GM12878 (cell line): ENCODE measurements around the gene TCERG1L. TPM values are rescaled to one million over a fixed set of nuclear protein-coding genes. Genes with fewer than 3 reads are reported as not detected.

Source experiments
- ATAC-seq: fragments of 200-7000 bp; cut with Tn5 transposase; 3 replicates; pipeline ENCODE4 v1.9.1; 2020; ENCODE audit warnings: mild to moderate bottlenecking, moderate library complexity
- BruUV-seq: library from RNA; stranded (reverse); fragments of 400-500 nt; replicated peaks from 2 replicates; lab custom pipeline; 2021; lab: Mats Ljungman, UMichigan
- CTCF ChIA-PET: fragments of 300-600 bp; sonication (Branson Sonifier 250); formaldehyde crosslinking; extraction: SDS; loops from one replicate; lab custom pipeline; 2021; ENCODE audit warnings: inconsistent platforms; lab: Yijun Ruan, JAX
- POLR2A ChIA-PET: fragments of 350-600 bp; formaldehyde crosslinking; extraction: SDS; loops from one replicate; lab custom pipeline; 2021; ENCODE audit warnings: inconsistent platforms; lab: Charles Lee
- RAD21 ChIA-PET: fragments of 300-600 bp; sonication (Branson Sonifier 250); formaldehyde crosslinking; loops from one replicate; lab custom pipeline; 2023; ENCODE audit warnings: antibody characterized with exemption; ENCODE audit not compliant: unreplicated experiment; lab: Charles Lee
- SMC1A ChIA-PET: fragments of 300-600 bp; sonication (Branson Sonifier 250); formaldehyde crosslinking; loops from one replicate; lab custom pipeline; 2023; ENCODE audit not compliant: unreplicated experiment, uncharacterized antibody; lab: Charles Lee
- DNase-seq: peaks from one replicate; pipeline ENCODE4 v3.0.0-alpha.2; 2011; ENCODE audit warnings: low read depth, low spot score
- FAIRE-seq: peaks from 3 replicates; lab custom pipeline; 2011; peaks lifted over from hg19 to GRCh38; lab: Jason Lieb, UNC
- H2AFZ ChIP-seq: 2 replicates; pipeline ENCODE4 v1.6.0; 2011; ENCODE audit warnings: low read depth, low read length, control low read depth; ENCODE audit not compliant: control insufficient read depth
- H3K27ac ChIP-seq: 2 replicates; pipeline ENCODE4 v1.5.1; 2011; ENCODE audit warnings: control low read depth; ENCODE audit not compliant: control insufficient read depth, insufficient read depth
- H3K27me3 ChIP-seq, 2 experiments: replicated peaks in 1 of 2; 2 replicates each; pipeline versions ENCODE4 v1.6.0 to v1.6.1; 2011; ENCODE audit warnings: low read length in 1 of 2; ENCODE audit not compliant: control insufficient read depth in 2 of 2, insufficient read depth in 2 of 2
- H3K36me3 ChIP-seq, 2 experiments: 2 replicates each; pipeline ENCODE4 v1.5.1; 2011; ENCODE audit warnings: low read length in 1 of 2; ENCODE audit not compliant: control insufficient read depth in 2 of 2, insufficient read depth in 2 of 2
- H3K4me1 ChIP-seq: 2 replicates; pipeline ENCODE4 v1.6.1; 2011; ENCODE audit warnings: mild to moderate bottlenecking, low read length, moderate library complexity, mixed read lengths; ENCODE audit not compliant: control insufficient read depth, insufficient read depth
- H3K4me2 ChIP-seq: 2 replicates; pipeline ENCODE4 v1.6.0; 2011; ENCODE audit warnings: control low read depth; ENCODE audit not compliant: control insufficient read depth, insufficient read depth
- H3K4me3 ChIP-seq: fragments of 200-600 bp; sonication (generic); 2 replicates; pipeline ENCODE4 v1.5.1; 2016
- H3K79me2 ChIP-seq: 2 replicates; pipeline ENCODE4 v1.6.0; 2011; ENCODE audit warnings: low read length; ENCODE audit not compliant: control insufficient read depth, insufficient read depth
- H3K9ac ChIP-seq: 2 replicates; pipeline ENCODE4 v1.8.0; 2011; ENCODE audit warnings: low read length, control low read depth, mixed read lengths; ENCODE audit not compliant: control insufficient read depth, insufficient read depth
- H3K9me3 ChIP-seq: replicated peaks from 3 replicates; pipeline ENCODE4 v1.5.1; 2011; ENCODE audit warnings: mild to moderate bottlenecking, low read length; ENCODE audit not compliant: control insufficient read depth, insufficient read depth
- H4K20me1 ChIP-seq: 2 replicates; pipeline ENCODE4 v1.6.0; 2011; ENCODE audit not compliant: control insufficient read depth, insufficient read depth
- PAX5 ChIP-seq: IDR thresholded peaks from 2 replicates; pipeline ENCODE4 v1.6.1; 2011; ENCODE audit warnings: low read depth, low read length, borderline replicate concordance
- PAX8 ChIP-seq: fragments of 450-650 bp; IDR thresholded peaks from 2 replicates; pipeline ENCODE4 v1.6.1; 2017; ENCODE audit warnings: mild to moderate bottlenecking, moderate library complexity
- RB1 ChIP-seq: fragments of 450-650 bp; formaldehyde crosslinking; IDR thresholded peaks from 2 replicates; pipeline ENCODE4 v1.6.1; 2017; ENCODE audit warnings: mild to moderate bottlenecking, borderline replicate concordance
- RFX5 ChIP-seq: IDR thresholded peaks from 2 replicates; pipeline ENCODE4 v1.6.1; 2011; ENCODE audit warnings: low read depth, low read length, improper control_type of control experiment
- WGBS: methylation state at CpG from one replicate; pipeline ENCODE4 v1.1.6; 2016; ENCODE audit warnings: low lambda C conversion rate; ENCODE audit not compliant: insufficient replicate concordance, insufficient coverage; ENCODE audit errors: missing lambda C conversion rate; 5-methylcytosine and 5-hydroxymethylcytosine counted together
- in situ Hi-C: fragments of 300-500 bp; cut with MboI; formaldehyde crosslinking; loops from 9 replicates; pipeline ENCODE4 v1.14.3; 2018; ENCODE audit warnings: mixed read lengths
- intact Hi-C: fragments of 100-400 bp; cut with micrococcal nuclease; formaldehyde crosslinking; loops from one replicate; pipeline ENCODE4 v1.14.2; 2022; ENCODE audit not compliant: unreplicated experiment
- polyA plus RNA-seq, 11 experiments: library from polyadenylated mRNA; depleted of rRNA in 4 of 11; unstranded in 6 of 11; stranded (reverse) in 5 of 11; fragments of >200 nt; fragmentation: Nextera tagmentation in 4 of 11; fragmentation: Illumina TruSeq in 1 of 11; extraction: Ambion mirVana in 4 of 11; extraction: Trizol in 1 of 11; gene quantifications; 1 replicate in 1 of 11; 2 replicates in 10 of 11; pipeline versions ENCODE4 v1.2.1 to v1.2.3, GENCODE V29; 2011 to 2016; ENCODE audit warnings: inconsistent platforms in 2 of 11, missing spikeins in 2 of 11, low read depth in 1 of 11
- total RNA-seq, 4 experiments: library from RNA; depleted of rRNA in 3 of 4; stranded (reverse); fragments of >200 nt in 3 of 4; fragmentation: Illumina TruSeq in 1 of 4; extraction: Trizol in 1 of 4; gene quantifications; 2 replicates each; pipeline versions ENCODE4 v1.2.1 to v1.2.3, GENCODE V29; 2013 to 2021
- TF ChIP-seq, protein P1 (sequence below): IDR thresholded peaks from 2 replicates; pipeline ENCODE4 v1.6.1; 2012; ENCODE audit warnings: mild to moderate bottlenecking, low read depth, low read length
- TF ChIP-seq, protein P2 (sequence below): fragments of 450-650 bp; IDR thresholded peaks from 2 replicates; pipeline ENCODE4 v1.6.1; 2017; ENCODE audit warnings: mild to moderate bottlenecking

Gene TCERG1L
- total and polyA plus RNA-seq, 10 of the 15 experiments (the other 5 are each of a cell fraction or from before 2014, with no cell fraction given) = not detected

DNA sequence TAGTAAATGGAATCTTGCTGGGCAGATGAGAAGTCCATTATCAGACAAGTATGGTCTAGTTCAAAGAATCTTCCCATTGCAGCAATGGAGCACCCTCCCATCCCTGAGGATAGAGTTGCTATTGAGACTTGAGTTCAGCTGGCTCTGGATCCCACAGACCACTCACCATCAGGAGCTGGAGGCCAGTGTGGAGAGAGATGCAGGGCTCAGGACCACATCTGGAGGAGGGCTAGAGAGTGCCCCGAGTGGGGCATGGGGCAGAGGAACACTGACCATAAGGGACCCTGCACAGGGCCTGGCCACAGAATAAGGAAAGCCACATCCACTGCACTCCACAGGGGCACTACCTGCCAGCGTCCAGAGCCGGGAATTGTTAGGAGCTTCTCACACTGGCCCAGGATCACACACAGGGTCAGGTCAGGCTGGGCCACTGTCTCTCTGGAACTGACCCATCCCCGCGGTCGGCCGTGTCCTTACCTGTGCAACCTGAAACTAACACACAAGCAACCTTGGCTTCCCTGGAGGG, 41.3 kb upstream of the TCERG1L start (continued):
- TF ChIP-seq, protein P1, sequence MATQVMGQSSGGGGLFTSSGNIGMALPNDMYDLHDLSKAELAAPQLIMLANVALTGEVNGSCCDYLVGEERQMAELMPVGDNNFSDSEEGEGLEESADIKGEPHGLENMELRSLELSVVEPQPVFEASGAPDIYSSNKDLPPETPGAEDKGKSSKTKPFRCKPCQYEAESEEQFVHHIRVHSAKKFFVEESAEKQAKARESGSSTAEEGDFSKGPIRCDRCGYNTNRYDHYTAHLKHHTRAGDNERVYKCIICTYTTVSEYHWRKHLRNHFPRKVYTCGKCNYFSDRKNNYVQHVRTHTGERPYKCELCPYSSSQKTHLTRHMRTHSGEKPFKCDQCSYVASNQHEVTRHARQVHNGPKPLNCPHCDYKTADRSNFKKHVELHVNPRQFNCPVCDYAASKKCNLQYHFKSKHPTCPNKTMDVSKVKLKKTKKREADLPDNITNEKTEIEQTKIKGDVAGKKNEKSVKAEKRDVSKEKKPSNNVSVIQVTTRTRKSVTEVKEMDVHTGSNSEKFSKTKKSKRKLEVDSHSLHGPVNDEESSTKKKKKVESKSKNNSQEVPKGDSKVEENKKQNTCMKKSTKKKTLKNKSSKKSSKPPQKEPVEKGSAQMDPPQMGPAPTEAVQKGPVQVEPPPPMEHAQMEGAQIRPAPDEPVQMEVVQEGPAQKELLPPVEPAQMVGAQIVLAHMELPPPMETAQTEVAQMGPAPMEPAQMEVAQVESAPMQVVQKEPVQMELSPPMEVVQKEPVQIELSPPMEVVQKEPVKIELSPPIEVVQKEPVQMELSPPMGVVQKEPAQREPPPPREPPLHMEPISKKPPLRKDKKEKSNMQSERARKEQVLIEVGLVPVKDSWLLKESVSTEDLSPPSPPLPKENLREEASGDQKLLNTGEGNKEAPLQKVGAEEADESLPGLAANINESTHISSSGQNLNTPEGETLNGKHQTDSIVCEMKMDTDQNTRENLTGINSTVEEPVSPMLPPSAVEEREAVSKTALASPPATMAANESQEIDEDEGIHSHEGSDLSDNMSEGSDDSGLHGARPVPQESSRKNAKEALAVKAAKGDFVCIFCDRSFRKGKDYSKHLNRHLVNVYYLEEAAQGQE = no peak

DNA sequence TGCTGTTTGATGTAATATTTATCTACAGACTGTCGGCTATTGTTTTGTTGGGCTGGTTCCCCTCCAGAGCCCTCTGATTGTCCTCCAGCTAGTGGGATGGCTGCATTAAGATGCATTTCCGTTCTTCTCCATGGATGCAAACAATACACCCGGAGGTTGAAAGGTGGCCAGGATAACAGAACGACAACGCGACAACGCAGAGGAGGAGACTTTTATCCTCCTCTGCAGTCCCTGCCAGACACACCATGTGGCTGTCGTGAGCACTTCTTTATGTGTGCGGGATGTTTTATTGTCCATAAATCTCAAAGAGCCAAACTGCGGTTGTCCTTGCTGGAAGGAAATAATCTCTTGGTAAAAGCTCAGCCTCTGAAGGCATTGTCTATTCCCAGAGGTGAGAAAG, 39.1 kb upstream of the TCERG1L start:
- no TSS peak for BruUV-seq
- intact Hi-C loops (no loop called here), in situ Hi-C loops (no loop called here)
- ATAC-seq (no peak), DNase-seq (no peak), FAIRE-seq (no peak)
- H3K4me2 ChIP-seq = no peak overlapping the region
- WGBS = 51% methylated on average over 10 of the region's 10 CpGs
- ChIA-PET RAD21 (no interaction called here), SMC1A (no interaction called here), POLR2A (no interaction called here), CTCF (no interaction called here)
- TF ChIP-seq PAX8 = no peak
- no peak for TF ChIP-seq RB1
- TF ChIP-seq, protein P2, sequence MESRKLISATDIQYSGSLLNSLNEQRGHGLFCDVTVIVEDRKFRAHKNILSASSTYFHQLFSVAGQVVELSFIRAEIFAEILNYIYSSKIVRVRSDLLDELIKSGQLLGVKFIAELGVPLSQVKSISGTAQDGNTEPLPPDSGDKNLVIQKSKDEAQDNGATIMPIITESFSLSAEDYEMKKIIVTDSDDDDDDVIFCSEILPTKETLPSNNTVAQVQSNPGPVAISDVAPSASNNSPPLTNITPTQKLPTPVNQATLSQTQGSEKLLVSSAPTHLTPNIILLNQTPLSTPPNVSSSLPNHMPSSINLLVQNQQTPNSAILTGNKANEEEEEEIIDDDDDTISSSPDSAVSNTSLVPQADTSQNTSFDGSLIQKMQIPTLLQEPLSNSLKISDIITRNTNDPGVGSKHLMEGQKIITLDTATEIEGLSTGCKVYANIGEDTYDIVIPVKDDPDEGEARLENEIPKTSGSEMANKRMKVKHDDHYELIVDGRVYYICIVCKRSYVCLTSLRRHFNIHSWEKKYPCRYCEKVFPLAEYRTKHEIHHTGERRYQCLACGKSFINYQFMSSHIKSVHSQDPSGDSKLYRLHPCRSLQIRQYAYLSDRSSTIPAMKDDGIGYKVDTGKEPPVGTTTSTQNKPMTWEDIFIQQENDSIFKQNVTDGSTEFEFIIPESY = no peak
- TF ChIP-seq PAX5 = no peak
- no peak for TF ChIP-seq RFX5
- no peak overlapping the region for H3K27ac ChIP-seq
- H3K36me3 ChIP-seq = no peaks in the 10 kb centered on the region
- H4K20me1 ChIP-seq = no peaks in the 10 kb centered on the region
- no peaks in the 10 kb centered on the region for H3K79me2 ChIP-seq
- no peaks in the 10 kb centered on the region for H3K9me3 ChIP-seq
- H2AFZ ChIP-seq = no peak overlapping the region
- no peaks in the 10 kb centered on the region for H3K4me1 ChIP-seq
- H3K9ac ChIP-seq = no peak overlapping the region
- no peaks in the 10 kb centered on the region for H3K27me3 ChIP-seq
- no peak overlapping the region for H3K4me3 ChIP-seq
